Panc1 (cell line): ENCODE measurements around the gene NACA. TPM values are rescaled to one million over a fixed set of nuclear protein-coding genes. Genes with fewer than 3 reads are reported as not detected.
A peak's percentile ranks its signal among the peaks of the same experiment; 100 is the strongest.

Experiments
- ATAC-seq: fragments of 200-7000 bp; cut with Tn5 transposase; 2 replicates; pipeline ENCODE4 v1.9.1; 2020; ENCODE audit warnings: mild to moderate bottlenecking, moderate library complexity
- BruUV-seq: library from RNA; stranded (reverse); fragments of 400-500 nt; replicated peaks from 2 replicates; lab custom pipeline; 2021; lab: Mats Ljungman, UMichigan
- CTCF ChIA-PET: fragments of 300-600 bp; sonication (Branson Sonifier 250); formaldehyde crosslinking; loops from one replicate; lab custom pipeline; 2022; ENCODE audit warnings: antibody characterized with exemption; lab: Charles Lee
- POLR2A ChIA-PET: fragments of 300-600 bp; sonication (Branson Sonifier 250); formaldehyde crosslinking; loops from one replicate; lab custom pipeline; 2022; ENCODE audit warnings: antibody characterized with exemption; lab: Charles Lee
- DNase-seq: peaks from one replicate; pipeline ENCODE4 v3.0.0-alpha.2; 2010; ENCODE audit warnings: low read depth, low spot score
- H3K27ac ChIP-seq: 2 replicates; pipeline ENCODE4 v1.5.1; 2011; ENCODE audit warnings: mild to moderate bottlenecking, low read length, inconsistent platforms
- H3K27me3 ChIP-seq: fragments of 200-500 bp; sonication (Bioruptor generic); 2 replicates; pipeline ENCODE4 v1.6.0; 2014; ENCODE audit warnings: low read length, inconsistent platforms; ENCODE audit not compliant: control insufficient read depth, insufficient read depth
- H3K36me3 ChIP-seq: fragments of 200-500 bp; sonication (Bioruptor generic); 2 replicates; pipeline ENCODE4 v1.5.1; 2014; ENCODE audit warnings: inconsistent platforms, mild to moderate bottlenecking, low read length, moderate library complexity; ENCODE audit not compliant: control insufficient read depth, insufficient read depth
- H3K4me1 ChIP-seq: 2 replicates; pipeline ENCODE4 v1.5.1; 2011; ENCODE audit warnings: inconsistent platforms, mild to moderate bottlenecking, low read length, moderate library complexity; ENCODE audit not compliant: control insufficient read depth, insufficient read depth
- H3K4me3 ChIP-seq, 2 experiments: 2 replicates each; pipeline ENCODE4 v1.5.1; 2011 to 2012; ENCODE audit warnings: low read depth in 2 of 2, low read length in 2 of 2, mild to moderate bottlenecking in 2 of 2, inconsistent platforms in 1 of 2, moderate library complexity in 1 of 2
- H3K9me3 ChIP-seq: fragments of 200-500 bp; sonication (Bioruptor generic); 2 replicates; pipeline ENCODE4 v1.5.1; 2014; ENCODE audit warnings: low read depth, mild to moderate bottlenecking, inconsistent platforms, low read length, moderate library complexity; ENCODE audit not compliant: control insufficient read depth, insufficient read depth
- CTCF ChIP-seq: fragments of 450-650 bp; IDR thresholded peaks from 2 replicates; pipeline ENCODE4 v1.5.1; 2017; ENCODE audit warnings: mild to moderate bottlenecking
- POLR2AphosphoS5 ChIP-seq: IDR thresholded peaks from 2 replicates; pipeline ENCODE4 v1.6.1; 2012; ENCODE audit warnings: mild to moderate bottlenecking, low read depth, low read length, moderate library complexity
- REST ChIP-seq, 2 experiments: IDR thresholded peaks; 2 replicates each; pipeline ENCODE4 v1.6.1; 2011 to 2012; ENCODE audit warnings: low read depth in 2 of 2, control low read depth in 1 of 2, low read length in 1 of 2, mild to moderate bottlenecking in 1 of 2, moderate library complexity in 1 of 2; ENCODE audit not compliant: insufficient read depth in 1 of 2
- SIN3A ChIP-seq: IDR thresholded peaks from 2 replicates; pipeline ENCODE4 v1.6.1; 2012; ENCODE audit warnings: low read depth, mild to moderate bottlenecking, low read length, moderate library complexity, borderline replicate concordance; ENCODE audit not compliant: insufficient read depth
- TCF7L2 ChIP-seq: IDR thresholded peaks from 2 replicates; pipeline ENCODE4 v1.6.1; 2011; ENCODE audit warnings: mild to moderate bottlenecking, low read depth, low read length, inconsistent platforms
- in situ Hi-C: cut with HindIII; loops from 2 replicates; pipeline ENCODE4 v1.10.0; 2016; ENCODE audit warnings: low sequenced_read_pairs, low pct_unique_long_range_greater_than_20kb
- intact Hi-C: fragments of 100-400 bp; cut with micrococcal nuclease; formaldehyde crosslinking; loops from one replicate; pipeline ENCODE4 v1.10.0; 2022; ENCODE audit not compliant: unreplicated experiment
- total RNA-seq: library from RNA; stranded (reverse); gene quantifications from one replicate; pipeline ENCODE4 v1.2.1, GENCODE V29; 2021; ENCODE audit not compliant: unreplicated experiment

NACA gene
- total RNA-seq, 1 experiment from 2014 or later: 716 TPM

GRCh38 chr12:56721721-56722120, 3.4 kb downstream of the NACA start:
- DNase-seq: no peak
- POLR2A ChIA-PET: interaction anchor here (0.6 kb wide), 2 partner anchors 23 to 29 kb away, joined by 6 to 12 read pairs; no protein-coding TSS in a partner anchor
- Histone ChIP-seq H3K27ac (peak overlapping the region; percentile 100; the same call in 1 of the 2 replicates), H3K4me3 (peak overlapping the region; percentile 25 to 93), H3K36me3 (peaks cover 27% of the 10 kb centered on the region), H3K4me1 (peaks cover 55% of the 10 kb centered on the region), H3K27me3 (no peaks in the 10 kb centered on the region), H3K9me3 (no peaks in the 10 kb centered on the region)
- CTCF ChIA-PET: no interaction called here
- ATAC-seq: no peak
- in situ Hi-C loops (no loop called here), intact Hi-C loops (no loop called here)
- TF ChIP-seq POLR2AphosphoS5 (no peak), REST (IDR thresholded peaks at IDR 0.05; ENCODE audit: insufficient read depth in 1 of 2, low read depth in 2 of 2, low read length in 1 of 2) (no peak), TCF7L2 (no peak), CTCF (no peak), SIN3A (no peak)
- no TSS peak for BruUV-seq

- H3K27me3 ChIP-seq: no peaks in the 10 kb centered on the region
- H3K9me3 ChIP-seq: no peaks in the 10 kb centered on the region
- intact Hi-C loops (no loop called here), in situ Hi-C loops (no loop called here)
- H3K36me3 ChIP-seq: peaks cover 27% of the 10 kb centered on the region
- POLR2A ChIA-PET: interaction anchor here (0.7 kb wide), 1 partner anchor 75 kb away, joined by 7 read pairs; the partner anchor contains the start of gene ATP5F1B
- H3K4me3 ChIP-seq: no peak overlapping the region; a peak in 1 of 4 replicates
- DNase-seq (no peak), ATAC-seq (no peak)
- BruUV-seq: no TSS peak
- no peak for TF ChIP-seq SIN3A
- no peak for TF ChIP-seq POLR2AphosphoS5
- TF ChIP-seq CTCF: no peak
- TF ChIP-seq TCF7L2: no peak
- no peak for TF ChIP-seq REST (IDR thresholded peaks at IDR 0.05; ENCODE audit: insufficient read depth in 1 of 2, low read depth in 2 of 2, low read length in 1 of 2)
- peaks cover 59% of the 10 kb centered on the region for H3K4me1 ChIP-seq
- CTCF ChIA-PET: no interaction called here
- peak overlapping the region; percentile 44 for H3K27ac ChIP-seq
Observed at GRCh38 chr12:56721216-56721615, 3.9 kb downstream of the NACA start.
